GM19438 (cell line): ENCODE data around the gene CEP164.

Experiments
- ATAC-seq: cut with Tn5 transposase; IDR thresholded peaks from one replicate; pipeline ENCODE4 v1.9.1; 2021; ENCODE audit warnings: low read depth; ENCODE audit not compliant: unreplicated experiment

The CEP164 gene

DNA sequence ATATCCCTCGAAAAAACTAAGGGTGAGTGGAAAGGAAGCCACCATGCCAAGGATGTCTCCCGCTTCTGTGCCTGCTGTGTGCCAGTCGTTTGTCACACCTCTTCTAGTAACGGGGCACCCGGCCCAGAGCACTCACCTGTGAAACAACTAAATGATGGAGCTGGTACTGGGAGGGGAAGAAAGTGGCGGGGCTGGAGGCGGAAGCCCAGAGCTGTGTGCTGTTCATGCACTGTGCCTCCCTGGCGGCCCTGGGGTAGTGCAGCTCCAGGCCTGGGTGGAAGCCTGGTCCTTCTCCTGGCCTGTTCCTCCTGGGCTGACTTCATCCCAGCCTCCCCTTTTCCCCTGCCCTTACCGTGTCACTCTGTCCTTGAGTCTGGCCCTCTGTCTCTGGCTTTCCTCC lies 130.2 kb downstream of the CEP164 start:
- peak; percentile 67 for ATAC-seq

DNA sequence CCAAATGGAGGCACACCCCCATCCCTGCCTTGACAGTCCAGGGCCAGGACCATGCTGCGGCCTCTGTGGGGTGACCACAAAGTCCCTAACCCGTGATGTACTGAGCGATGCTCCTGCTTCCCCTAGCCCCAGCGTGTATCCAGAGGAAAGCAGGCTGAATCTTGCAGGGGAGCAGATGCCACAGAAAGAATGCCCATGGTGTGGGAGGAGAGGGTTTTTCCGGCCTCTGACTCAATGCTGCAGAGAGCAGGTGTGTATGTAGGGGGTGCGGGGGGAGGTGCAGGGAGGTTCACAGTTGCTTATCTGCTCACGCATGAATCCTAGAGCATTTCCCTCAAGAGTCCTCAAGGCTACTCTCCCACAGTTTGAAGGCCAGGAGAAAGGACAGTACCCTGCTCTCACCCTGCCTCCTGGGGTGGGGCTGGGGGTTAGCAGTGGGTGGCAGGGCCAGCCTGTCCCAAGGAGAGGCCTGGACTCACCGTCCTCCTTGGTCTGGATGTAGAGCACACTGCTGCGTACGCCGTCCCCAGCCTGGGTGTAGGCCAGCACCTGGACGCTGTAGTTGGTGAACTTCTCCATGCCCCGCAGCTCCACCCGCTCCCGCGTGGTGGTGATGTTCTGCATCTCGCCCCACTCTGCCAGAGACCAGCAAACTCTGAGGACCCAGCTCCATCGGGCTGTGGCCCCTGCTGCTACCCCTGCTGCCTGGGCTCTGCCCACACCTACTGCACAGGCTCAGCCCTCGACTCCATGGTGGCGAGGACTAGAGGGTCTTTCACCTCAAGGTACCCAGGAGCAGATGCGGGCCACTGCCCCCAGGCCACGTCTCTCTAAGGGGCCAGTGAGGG lies 130.8 kb downstream of the CEP164 start:
- ATAC-seq: peak; percentile 20

DNA sequence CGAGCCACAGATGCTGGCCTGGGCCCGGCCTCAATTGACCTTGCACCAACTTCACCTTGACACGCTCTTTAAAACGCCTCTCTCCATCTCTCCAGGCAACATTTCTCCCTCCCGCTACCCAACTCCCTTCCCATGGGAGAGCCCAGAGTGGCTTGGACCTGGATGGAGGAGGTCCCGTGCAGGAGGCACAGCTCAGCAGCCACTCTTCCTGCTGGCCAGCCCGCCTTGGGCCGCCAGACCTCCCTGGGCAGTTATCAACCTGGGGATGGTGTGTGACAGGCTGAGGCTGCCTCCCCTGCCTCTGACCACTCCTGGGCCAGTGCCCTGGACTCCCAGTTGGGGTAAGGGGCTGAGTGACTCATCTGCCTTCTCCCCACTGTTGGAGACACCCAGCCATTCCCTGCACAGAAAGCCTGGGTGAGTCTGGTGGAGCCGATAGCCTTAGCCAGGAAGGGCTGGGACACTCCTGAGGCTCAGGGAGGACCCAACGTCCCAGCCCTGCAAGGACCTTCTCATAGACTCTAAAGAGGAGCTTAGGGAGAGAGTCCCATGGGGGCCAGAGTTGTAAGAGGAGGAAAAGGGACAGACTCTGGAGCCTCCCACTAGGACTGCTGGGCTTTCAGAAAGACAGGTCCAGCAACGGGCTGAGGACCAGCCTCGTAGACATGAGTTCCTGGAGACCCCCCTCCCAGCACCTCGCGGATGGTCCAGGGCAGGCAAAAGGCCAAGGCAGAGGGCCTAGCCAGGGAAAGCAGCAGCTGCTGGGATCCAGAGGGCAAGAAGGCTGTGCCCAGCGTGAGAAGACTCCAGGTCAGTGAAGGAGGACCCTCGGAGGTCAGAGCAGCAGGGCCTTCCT lies 131.7 kb downstream of the CEP164 start:
- ATAC-seq: no peak

- ATAC-seq: no peak
These were observed 132.3 kb downstream of the CEP164 start for GRCh38 chr11:117459979-117460300.

DNA sequence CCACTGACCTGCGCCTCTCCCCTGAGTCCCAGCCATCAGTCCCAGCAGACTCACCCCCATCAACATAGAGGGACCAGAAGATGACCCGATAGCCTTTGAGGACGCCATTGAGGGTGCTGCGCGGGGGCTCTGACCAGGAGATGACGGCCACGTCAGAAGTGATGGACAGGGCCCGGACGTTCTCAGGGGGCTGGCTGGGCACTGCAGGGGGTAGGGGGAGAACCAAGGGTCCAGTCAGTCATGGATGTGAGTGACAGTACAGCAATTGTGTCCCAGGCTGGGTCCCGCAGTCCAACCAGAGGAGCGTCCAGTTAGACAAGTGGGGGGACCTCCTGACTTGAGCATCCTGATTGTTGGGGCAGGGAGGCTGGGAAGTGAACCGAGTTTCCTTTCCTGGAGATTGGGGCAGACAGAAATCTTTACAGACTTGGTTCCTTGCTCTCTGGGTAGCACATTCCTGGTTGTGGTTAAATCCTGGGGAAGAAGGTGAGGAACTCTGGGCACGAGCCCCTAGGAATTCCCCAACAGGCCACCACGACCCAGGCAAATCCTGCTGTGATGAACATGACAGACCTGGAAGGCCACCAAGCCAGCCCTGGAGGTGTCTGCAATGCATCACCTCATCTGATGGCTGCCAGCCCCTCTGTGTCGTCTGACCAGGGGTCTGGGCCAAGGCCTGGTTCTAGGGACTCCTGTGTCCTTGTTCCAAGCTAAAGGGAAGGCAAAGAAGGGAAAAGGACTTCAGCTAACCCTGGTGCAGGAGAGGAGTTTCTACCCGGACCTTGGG lies 133.9 kb downstream of the CEP164 start:
- no peak for ATAC-seq

GRCh38 chr11:117462183-117462863 lies 134.7 kb downstream of the CEP164 start:
- ATAC-seq: no peak

DNA sequence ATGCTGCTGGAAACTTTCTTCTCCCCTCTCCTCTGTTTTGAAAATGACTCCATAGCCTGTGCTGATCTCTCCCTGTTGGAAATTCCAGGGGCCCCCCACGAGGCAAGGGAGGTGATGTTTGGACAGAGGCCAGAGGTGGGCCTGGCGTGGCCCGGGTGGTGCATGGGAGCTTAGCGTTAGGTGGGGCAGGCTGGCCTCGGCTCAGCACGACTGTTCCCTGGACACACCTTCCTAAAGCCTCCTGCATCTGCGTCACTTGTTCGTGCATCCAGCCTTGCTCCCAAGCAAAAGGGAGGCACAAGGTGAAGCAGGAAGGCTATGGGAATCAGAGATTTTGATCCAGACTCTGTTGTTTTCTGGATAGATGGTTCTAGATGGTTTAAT lies 135.2 kb downstream of the CEP164 start:
- ATAC-seq: no peak
